H1 (cell line): Measurements from ENCODE around the gene TAPBPL. TPM values are rescaled to one million over a fixed set of nuclear protein-coding genes. Genes with fewer than 3 reads are reported as not detected.

Experiments used
- CTCF ChIA-PET: fragments of 300-600 bp; sonication (Branson Sonifier 250); formaldehyde crosslinking; loops from one replicate; lab custom pipeline; 2021; ENCODE audit not compliant: partially characterized antibody; lab: Charles Lee
- POLR2A ChIA-PET: fragments of 300-600 bp; sonication (Branson Sonifier 250); formaldehyde crosslinking; loops from one replicate; lab custom pipeline; 2021; ENCODE audit warnings: inconsistent platforms; ENCODE audit not compliant: partially characterized antibody; lab: Charles Lee
- DNase-seq, 2 experiments: peaks; one replicate each; pipeline versions ENCODE4 v3.0.0 to v3.0.0-alpha.2; 2010 to 2022; ENCODE audit warnings: low spot score in 2 of 2, low read depth in 1 of 2, mixed read lengths in 1 of 2
- FAIRE-seq: peaks from 2 replicates; lab custom pipeline; 2011; peaks lifted over from hg19 to GRCh38; lab: Jason Lieb, UNC
- H2AFZ ChIP-seq: 2 replicates; pipeline ENCODE4 v1.8.1; 2012; ENCODE audit warnings: low read length, inconsistent platforms
- H2AK5ac ChIP-seq: 2 replicates; pipeline ENCODE4 v1.6.1; 2013; ENCODE audit warnings: low read depth, low read length
- H2BK120ac ChIP-seq: replicated peaks from 2 replicates; pipeline ENCODE3; 2013; ENCODE audit warnings: low read depth, low read length, inconsistent platforms
- H2BK12ac ChIP-seq: 2 replicates; pipeline ENCODE4 v1.6.1; 2013; ENCODE audit warnings: low read depth, low read length
- H2BK15ac ChIP-seq: 2 replicates; pipeline ENCODE4 v1.6.1; 2013; ENCODE audit warnings: low read length
- H2BK20ac ChIP-seq: 2 replicates; pipeline ENCODE4 v1.6.1; 2013; ENCODE audit warnings: low read length
- H2BK5ac ChIP-seq: 2 replicates; pipeline ENCODE4 v1.6.1; 2013; ENCODE audit warnings: low read depth, low read length
- H3K14ac ChIP-seq: 2 replicates; pipeline ENCODE4 v1.6.1; 2013; ENCODE audit warnings: inconsistent platforms; ENCODE audit not compliant: insufficient read length
- H3K18ac ChIP-seq: 2 replicates; pipeline ENCODE4 v1.6.1; 2013; ENCODE audit warnings: low read length; ENCODE audit errors: extremely low read depth
- H3K23ac ChIP-seq: 2 replicates; pipeline ENCODE4 v1.6.1; 2013; ENCODE audit warnings: inconsistent platforms; ENCODE audit not compliant: insufficient read length
- H3K23me2 ChIP-seq: 2 replicates; pipeline ENCODE4 v1.6.1; 2013; ENCODE audit warnings: low read depth, low read length
- H3K27ac ChIP-seq: 2 replicates; pipeline ENCODE4 v1.6.1; 2011; ENCODE audit warnings: low read depth, low read length, inconsistent platforms
- H3K27me3 ChIP-seq, 4 experiments: replicated peaks in 1 of 4; 1 replicate in 1 of 4; 2 replicates in 3 of 4; pipeline versions ENCODE4 v1.6.1 to v1.8.1; 2011 to 2013; ENCODE audit warnings: low read length in 3 of 4, mild to moderate bottlenecking in 3 of 4, inconsistent platforms in 2 of 4, mixed read lengths in 2 of 4, moderate library complexity in 1 of 4; ENCODE audit not compliant: control insufficient read depth in 3 of 4, insufficient read depth in 3 of 4; ENCODE audit errors: extremely low read depth in 1 of 4
- H3K36me3 ChIP-seq, 4 experiments: 2 replicates each; pipeline versions ENCODE4 v1.6.1 to v1.8.1; 2011 to 2013; ENCODE audit warnings: mild to moderate bottlenecking in 4 of 4, low read length in 3 of 4, moderate library complexity in 2 of 4, control low read depth in 1 of 4, inconsistent platforms in 1 of 4; ENCODE audit not compliant: insufficient read depth in 4 of 4, control insufficient read depth in 2 of 4
- H3K4ac ChIP-seq: replicated peaks from 2 replicates; pipeline ENCODE3; 2013; ENCODE audit warnings: low read length, low read depth, mixed read lengths, inconsistent platforms; ENCODE audit not compliant: insufficient read length
- H3K4me1 ChIP-seq, 4 experiments: replicated peaks in 1 of 4; 1 replicate in 1 of 4; 2 replicates in 3 of 4; pipeline versions ENCODE4 v1.6.1 to v1.8.1; 2011 to 2013; ENCODE audit warnings: low read length in 3 of 4, inconsistent platforms in 2 of 4, mixed read lengths in 1 of 4; ENCODE audit not compliant: insufficient read depth in 4 of 4, control insufficient read depth in 3 of 4
- H3K4me2 ChIP-seq, 2 experiments: 2 replicates each; pipeline versions ENCODE4 v1.6.1 to v1.8.1; 2011 to 2013; ENCODE audit warnings: low read depth in 2 of 2, low read length in 2 of 2, control low read depth in 1 of 2, inconsistent platforms in 1 of 2, mild to moderate bottlenecking in 1 of 2; ENCODE audit not compliant: insufficient read depth in 1 of 2
- H3K4me3 ChIP-seq, 4 experiments: fragments of 200-600, 300-600 bp in 1 of 4; sonication (generic), shearing (Covaris generic), sonication (Bioruptor Twin) in 1 of 4; 2 replicates each; pipeline versions ENCODE4 v1.5.1 to v1.8.1; 2011 to 2016; ENCODE audit warnings: low read length in 4 of 4, low read depth in 3 of 4, control low read depth in 2 of 4, inconsistent platforms in 2 of 4, mild to moderate bottlenecking in 2 of 4, mixed read lengths in 1 of 4, moderate library complexity in 1 of 4; ENCODE audit not compliant: insufficient read depth in 2 of 4; ENCODE audit errors: extremely low read depth in 1 of 4
- H3K56ac ChIP-seq: replicated peaks from 2 replicates; pipeline ENCODE3; 2013; ENCODE audit warnings: low read depth, mild to moderate bottlenecking, mixed read lengths, low read length, inconsistent platforms; ENCODE audit not compliant: insufficient read length
- H3K79me1 ChIP-seq: 2 replicates; pipeline ENCODE4 v1.6.1; 2013; ENCODE audit warnings: low read depth, low read length, control low read depth
- H3K79me2 ChIP-seq, 2 experiments: 2 replicates each; pipeline versions ENCODE4 v1.6.1 to v1.8.1; 2012 to 2013; ENCODE audit warnings: low read length in 2 of 2, mild to moderate bottlenecking in 2 of 2, inconsistent platforms in 1 of 2; ENCODE audit not compliant: insufficient read depth in 2 of 2, control insufficient read depth in 1 of 2
- H3K9ac ChIP-seq, 4 experiments: replicated peaks in 1 of 4; 1 replicate in 1 of 4; 2 replicates in 3 of 4; pipeline versions ENCODE4 v1.6.1 to v1.8.1; 2011 to 2013; ENCODE audit warnings: low read depth in 3 of 4, low read length in 3 of 4, control low read depth in 2 of 4, mild to moderate bottlenecking in 2 of 4, moderate library complexity in 2 of 4, inconsistent platforms in 1 of 4; ENCODE audit errors: extremely low read depth in 1 of 4
- H3K9me3 ChIP-seq, 2 experiments: 2 replicates each; pipeline versions ENCODE4 v1.6.1 to v1.8.1; 2012 to 2013; ENCODE audit warnings: mild to moderate bottlenecking in 2 of 2, moderate library complexity in 2 of 2, control low read depth in 1 of 2, inconsistent platforms in 1 of 2, low read depth in 1 of 2, low read length in 1 of 2, mixed read lengths in 1 of 2; ENCODE audit not compliant: insufficient read depth in 2 of 2
- H4K20me1 ChIP-seq, 2 experiments: replicated peaks in 1 of 2; 2 replicates each; pipeline versions ENCODE3 to v1.8.1; 2011 to 2013; ENCODE audit warnings: inconsistent platforms in 2 of 2, low read length in 2 of 2, mild to moderate bottlenecking in 1 of 2; ENCODE audit not compliant: insufficient read depth in 2 of 2, control insufficient read depth in 1 of 2
- H4K5ac ChIP-seq: 2 replicates; pipeline ENCODE4 v1.6.1; 2013; ENCODE audit warnings: low read length, low read depth, mixed read lengths, inconsistent platforms; ENCODE audit not compliant: insufficient read length
- H4K8ac ChIP-seq: 2 replicates; pipeline ENCODE4 v1.8.0; 2013; ENCODE audit warnings: mild to moderate bottlenecking, moderate library complexity, low read length, inconsistent platforms; ENCODE audit not compliant: insufficient read depth; ENCODE audit errors: extremely low read depth
- H4K91ac ChIP-seq: replicated peaks from 2 replicates; pipeline ENCODE3; 2013; ENCODE audit warnings: low read length, mixed read lengths, inconsistent platforms; ENCODE audit not compliant: insufficient read length
- HDAC2 ChIP-seq, 2 experiments: fragments of 300-600 bp in 1 of 2; sonication (generic) in 1 of 2; IDR thresholded peaks; 2 replicates each; pipeline ENCODE4 v1.6.1; 2011 to 2012; ENCODE audit warnings: low read depth in 2 of 2, low read length in 2 of 2, mild to moderate bottlenecking in 2 of 2, moderate library complexity in 2 of 2, borderline replicate concordance in 1 of 2, inconsistent platforms in 1 of 2
- JUN ChIP-seq: IDR thresholded peaks from 2 replicates; pipeline ENCODE4 v1.6.1; 2011; ENCODE audit warnings: low read depth, mild to moderate bottlenecking, improper control_type of control experiment, low read length
- JUND ChIP-seq: IDR thresholded peaks from 2 replicates; pipeline ENCODE4 v1.6.1; 2011; ENCODE audit warnings: mild to moderate bottlenecking, improper control_type of control experiment, low read length
- KDM5A ChIP-seq: fragments of 200-600 bp; IDR thresholded peaks from 2 replicates; pipeline ENCODE4 v1.7.1; 2012; ENCODE audit warnings: mild to moderate bottlenecking, low read length, inconsistent platforms, mixed read lengths
- NANOG ChIP-seq: IDR thresholded peaks from 2 replicates; pipeline ENCODE4 v1.6.1; 2011; ENCODE audit warnings: low read length, low read depth, mild to moderate bottlenecking, inconsistent platforms; ENCODE audit not compliant: insufficient read depth, poor library complexity, severe bottlenecking
- NRF1 ChIP-seq: IDR thresholded peaks from 2 replicates; pipeline ENCODE4 v1.6.1; 2011; ENCODE audit warnings: mild to moderate bottlenecking, low read depth, low read length, improper control_type of control experiment
- POU5F1 ChIP-seq: IDR thresholded peaks from 2 replicates; pipeline ENCODE4 v1.6.1; 2011; ENCODE audit warnings: low read depth, mild to moderate bottlenecking, low read length, moderate library complexity
- SP4 ChIP-seq: IDR thresholded peaks from 2 replicates; pipeline ENCODE4 v1.6.1; 2012; ENCODE audit warnings: low read length, inconsistent platforms
- SUZ12 ChIP-seq: fragments of 200-600 bp; sonication (generic); IDR thresholded peaks from 2 replicates; pipeline ENCODE4 v1.6.1; 2012; ENCODE audit warnings: mild to moderate bottlenecking, inconsistent platforms, low read length, moderate library complexity, mixed read lengths
- WGBS, 2 experiments: shearing (Covaris generic) in 1 of 2; methylation state at CpG; one replicate each; pipeline versions ENCODE4 v1.1.6 to v1.1.7; 2013 to 2015; ENCODE audit warnings: low lambda C conversion rate in 2 of 2, mixed read lengths in 2 of 2, inconsistent platforms in 1 of 2, low coverage in 1 of 2, missing lambda C conversion rate in 1 of 2; ENCODE audit not compliant: insufficient replicate concordance in 2 of 2, insufficient coverage in 1 of 2, insufficient read length in 1 of 2; ENCODE audit errors: extremely low coverage in 1 of 2, missing lambda C conversion rate in 1 of 2; 5-methylcytosine and 5-hydroxymethylcytosine counted together
- polyA plus RNA-seq, 7 experiments: library from polyadenylated mRNA; depleted of rRNA in 3 of 7; stranded (reverse) in 5 of 7; unstranded in 2 of 7; fragments of >200 nt in 5 of 7; fragments of 200-250 nt in 2 of 7; gene quantifications; 1 replicate in 5 of 7; 2 replicates in 1 of 7; 4 replicates in 1 of 7; pipeline versions ENCODE4 v1.2.1 to v1.2.3, GENCODE V29; 2011 to 2013; ENCODE audit warnings: missing spikeins in 2 of 7, mixed read lengths in 2 of 7
- total RNA-seq: library from RNA; stranded (reverse); fragmentation: NEBNext Ultra II Directional; extraction: Animal tissue kit (Norgen Biotek cat#: 25700); gene quantifications from 2 replicates; pipeline ENCODE4 v1.2.1, GENCODE V29; 2021

TAPBPL gene
- total and polyA plus RNA-seq, 2 of the 8 experiments (the other 6 are each of a cell fraction or from before 2014, with no cell fraction given): 0.61 to 1.5 TPM

- Histone ChIP-seq H3K56ac (no peak overlapping the region), H3K27ac (peak overlapping the region; percentile 67; the same call in 1 of the 2 replicates), H3K79me2 (peaks cover 0 to 15% of the 10 kb centered on the region in 2 experiments; a peak in 2 of 4 replicates), H3K4me1 (peaks cover 3 to 7% (median 3%) of the 10 kb centered on the region in 4 experiments; a peak in 3 of 7 replicates), H3K23me2 (peaks cover 12% of the 10 kb centered on the region), H3K9ac (peak overlapping the region in 3 of 4 experiments; percentile 75 to 77 (median 77); a peak in 6 of 7 replicates), H2BK12ac (no peak overlapping the region), H3K4me2 (peak overlapping the region; percentile 97 to 98), H3K23ac (no peak overlapping the region), H3K18ac (peak overlapping the region; percentile 60; the same call in 1 of the 2 replicates), H3K14ac (no peak overlapping the region), H3K36me3 (peaks cover 2 to 11% (median 3%) of the 10 kb centered on the region in 4 experiments; a peak in 5 of 8 replicates), H4K5ac (no peak overlapping the region), H4K20me1 (peaks cover 0 to 10% of the 10 kb centered on the region in 2 experiments), H4K91ac (no peak overlapping the region), H3K4ac (no peak overlapping the region), H4K8ac (peak overlapping the region; percentile 87; the same call in 1 of the 2 replicates), H3K4me3 (peak overlapping the region; percentile 75 to 87 (median 86)), H3K79me1 (peaks cover 4% of the 10 kb centered on the region), H3K27me3 (no peaks in the 10 kb centered on the region; a peak in 1 of 7 replicates), H2AFZ (no peak overlapping the region), H2BK120ac (peak overlapping the region; percentile 13), H2BK5ac (peak overlapping the region; percentile 94; the same call in 1 of the 2 replicates), H2BK15ac (peak overlapping the region; percentile 61; the same call in 1 of the 2 replicates), H2BK20ac (no peak overlapping the region), H2AK5ac (no peak overlapping the region), H3K9me3 (no peaks in the 10 kb centered on the region)
- FAIRE-seq (no peak), DNase-seq (no peak)
- ChIA-PET POLR2A (interaction anchor here (0.5 to 6.1 kb wide), 48 partner anchors 10 to 454 kb away, joined by 3 to 84 read pairs (median 4); partner anchors contain the start of genes CD27, GAPDH, LTBR and MRPL51), CTCF (interaction anchor here (0.9 to 1.6 kb wide), 6 partner anchors 9 to 185 kb away, joined by 3 to 8 read pairs (median 6); no protein-coding TSS in a partner anchor)
- 34% methylated on average over 13 of the region's 16 CpGs; no CpG with 5 or more reads in 1 of the 2 experiments for WGBS, 2 experiments
- TF ChIP-seq JUN (no peak), POU5F1 (no peak), SP4 (no peak), NRF1 (no peak), JUND (no peak), HDAC2 (IDR thresholded peaks at IDR 0.05; ENCODE audit: borderline replicate concordance in 1 of 2, low read depth in 2 of 2, low read length in 2 of 2) (0 out of 4 replicates have a peak, but pooled peaks of 1 of the 2 experiments have one; percentile 6), NANOG (no peak), KDM5A (no peak), SUZ12 (no peak)
These were observed 17.9 kb downstream of the TAPBPL start for GRCh38 chr12:6469609-6470374.
